Body of pancreas (tissue), 4 donors: ENCODE data around the gene GLB1L2.

Experiments used
- CTCF ChIP-seq, 7 experiments: fragments of 450-650 bp in 4 of 7; fragments of 200-600 bp in 3 of 7; sonication (generic) in 3 of 7; IDR thresholded peaks; one replicate each; pipeline ENCODE4 v1.5.1; 2016 to 2019; ENCODE audit warnings: antibody characterized with exemption in 7 of 7
- POLR2A ChIP-seq, 3 donors: fragments of 450-650 bp; IDR thresholded peaks; one replicate each; pipeline ENCODE4 v1.6.1; 2016; ENCODE audit warnings: antibody characterized with exemption in 3 of 3, mild to moderate bottlenecking in 2 of 3

- TF ChIP-seq CTCF (IDR thresholded peaks at IDR 0.05) (no peak), POLR2A (IDR thresholded peaks at IDR 0.05) (no peak)
Measured at GRCh38 chr11:134425413-134425812, 93.6 kb downstream of the GLB1L2 start.
